T-cell (primary cell): ENCODE data around the gene FCAMR. TPM values are rescaled to one million over a fixed set of nuclear protein-coding genes. Genes with fewer than 3 reads are reported as not detected.
A peak's percentile ranks its signal among the peaks of the same experiment; 100 is the strongest.

Source experiments
- ATAC-seq, 4 experiments: fragments of 200-7000 bp in 3 of 4; fragments of 150-1000 bp in 1 of 4; cut with Tn5 transposase; replicated peaks in 1 of 4; 1 replicate in 3 of 4; 2 replicates in 1 of 4; pipeline ENCODE4 v1.10.0; 2021; ENCODE audit warnings: moderate library complexity in 3 of 4, mild to moderate bottlenecking in 2 of 4, moderate number of reproducible peaks in 1 of 4
- CTCF ChIA-PET, 2 donors: fragments of 300-600 bp; sonication (Branson Sonifier 250); formaldehyde crosslinking; loops; one replicate each; lab custom pipeline; 2022; ENCODE audit warnings: antibody characterized with exemption in 2 of 2; lab: Charles Lee
- POLR2A ChIA-PET, 2 donors: fragments of 300-600 bp; sonication (Branson Sonifier 250); formaldehyde crosslinking; loops; one replicate each; lab custom pipeline; 2022; ENCODE audit warnings: antibody characterized with exemption in 2 of 2; lab: Charles Lee
- DNase-seq, 35 experiments: peaks; one replicate each; pipeline versions ENCODE4 v3.0.0 to v3.0.0-alpha.2; 2013 to 2023
- H3K27ac ChIP-seq: one replicate; pipeline ENCODE4 v1.5.1; 2013; ENCODE audit warnings: low read length
- H3K27me3 ChIP-seq, 2 experiments: replicated peaks in 1 of 2; 1 replicate in 1 of 2; 2 replicates in 1 of 2; pipeline versions ENCODE4 v1.6.1 to v1.7.0; 2013; ENCODE audit warnings: low read length in 1 of 2, mixed read lengths in 1 of 2; ENCODE audit not compliant: control insufficient read depth in 2 of 2, insufficient read depth in 2 of 2; ENCODE audit errors: extremely low read depth in 1 of 2
- H3K36me3 ChIP-seq, 2 donors: 1 replicate in 1 of 2; 2 replicates in 1 of 2; pipeline versions ENCODE4 v1.6.1 to v1.7.0; 2013; ENCODE audit warnings: low read length in 1 of 2; ENCODE audit not compliant: control insufficient read depth in 2 of 2, insufficient read depth in 1 of 2; ENCODE audit errors: extremely low read depth in 1 of 2
- H3K4me1 ChIP-seq, 2 experiments: 1 replicate in 1 of 2; 2 replicates in 1 of 2; pipeline versions ENCODE4 v1.6.1 to v1.7.0; 2013; ENCODE audit warnings: low read length in 2 of 2, mixed read lengths in 1 of 2; ENCODE audit not compliant: insufficient read depth in 2 of 2, control insufficient read depth in 1 of 2; ENCODE audit errors: extremely low read depth in 1 of 2
- H3K4me3 ChIP-seq, 2 donors: 1 replicate in 1 of 2; 2 replicates in 1 of 2; pipeline versions ENCODE4 v1.5.1 to v1.7.0; 2013; ENCODE audit warnings: mild to moderate bottlenecking in 2 of 2, low read length in 1 of 2, moderate library complexity in 1 of 2; ENCODE audit not compliant: control insufficient read depth in 1 of 2; ENCODE audit errors: extremely low read depth in 1 of 2
- H3K9me3 ChIP-seq: 2 replicates; pipeline ENCODE4 v1.7.0; 2013
- H3K27ac Mint-ChIP-seq, 2 donors: one replicate each; pipeline ENCODE4 v1.8.0; 2020 to 2021; ENCODE audit warnings: mild to moderate bottlenecking in 2 of 2, mixed read lengths in 2 of 2
- H3K27me3 Mint-ChIP-seq, 2 donors: one replicate each; pipeline ENCODE4 v1.8.0; 2021 to 2022; ENCODE audit warnings: mixed read lengths in 2 of 2
- H3K36me3 Mint-ChIP-seq: one replicate; pipeline ENCODE4 v1.8.0; 2021; ENCODE audit warnings: mixed read lengths
- H3K4me1 Mint-ChIP-seq, 3 donors: one replicate each; pipeline ENCODE4 v1.8.0; 2020 to 2022; ENCODE audit warnings: mixed read lengths in 3 of 3, mild to moderate bottlenecking in 1 of 3
- H3K4me3 Mint-ChIP-seq, 3 donors: one replicate each; pipeline ENCODE4 v1.8.0; 2020 to 2022; ENCODE audit warnings: mild to moderate bottlenecking in 3 of 3, mixed read lengths in 3 of 3, moderate library complexity in 3 of 3
- H3K9me3 Mint-ChIP-seq, 3 donors: one replicate each; pipeline ENCODE4 v1.8.0; 2020 to 2022; ENCODE audit warnings: mixed read lengths in 3 of 3
- WGBS: methylation state at CpG from one replicate; pipeline ENCODE4 v1.1.5; 2013; ENCODE audit warnings: missing lambda C conversion rate; ENCODE audit not compliant: insufficient coverage; 5-methylcytosine and 5-hydroxymethylcytosine counted together
- total RNA-seq, 35 experiments: library from RNA in 6 of 35; stranded (reverse) in 6 of 35; fragments of 120-200 nt in 1 of 35; gene quantifications; one replicate each; pipeline versions ENCODE4 v1.2.1 to v1.2.4 and lab custom pipeline; 2013 to 2026

FCAMR gene
- total RNA-seq, 5 donors from 2014 or later (not counting 1 experiment from before 2014, with no cell fraction given): not detected

GRCh38 chr1:206955476-206956451 is 14.5 kb downstream of the FCAMR start:
- no peak overlapping the region for H3K4me3 Mint-ChIP-seq
- POLR2A ChIA-PET: interaction anchor here in 1 of 2 donors (0.7 kb wide), 1 partner anchor 10 kb away, joined by 3 read pairs; no protein-coding TSS in a partner anchor
- Histone ChIP-seq H3K27ac (no peak overlapping the region), H3K4me3 (no peak overlapping the region), H3K4me1 (no peaks in the 10 kb centered on the region), H3K36me3 (no peaks in the 10 kb centered on the region), H3K27me3 (no peaks in the 10 kb centered on the region), H3K9me3 (no peaks in the 10 kb centered on the region)
- WGBS: 70% methylated on average over 7 of the region's 11 CpGs
- no peaks in the 10 kb centered on the region for H3K36me3 Mint-ChIP-seq
- ATAC-seq (no peak), DNase-seq (no peak)
- no peak overlapping the region for H3K27ac Mint-ChIP-seq
- H3K27me3 Mint-ChIP-seq: no peaks in the 10 kb centered on the region
- H3K9me3 Mint-ChIP-seq: no peaks in the 10 kb centered on the region
- CTCF ChIA-PET: no interaction called here
- H3K4me1 Mint-ChIP-seq: peaks cover 0 to 6% (median 3%) of the 10 kb centered on the region in 3 donors

DNA sequence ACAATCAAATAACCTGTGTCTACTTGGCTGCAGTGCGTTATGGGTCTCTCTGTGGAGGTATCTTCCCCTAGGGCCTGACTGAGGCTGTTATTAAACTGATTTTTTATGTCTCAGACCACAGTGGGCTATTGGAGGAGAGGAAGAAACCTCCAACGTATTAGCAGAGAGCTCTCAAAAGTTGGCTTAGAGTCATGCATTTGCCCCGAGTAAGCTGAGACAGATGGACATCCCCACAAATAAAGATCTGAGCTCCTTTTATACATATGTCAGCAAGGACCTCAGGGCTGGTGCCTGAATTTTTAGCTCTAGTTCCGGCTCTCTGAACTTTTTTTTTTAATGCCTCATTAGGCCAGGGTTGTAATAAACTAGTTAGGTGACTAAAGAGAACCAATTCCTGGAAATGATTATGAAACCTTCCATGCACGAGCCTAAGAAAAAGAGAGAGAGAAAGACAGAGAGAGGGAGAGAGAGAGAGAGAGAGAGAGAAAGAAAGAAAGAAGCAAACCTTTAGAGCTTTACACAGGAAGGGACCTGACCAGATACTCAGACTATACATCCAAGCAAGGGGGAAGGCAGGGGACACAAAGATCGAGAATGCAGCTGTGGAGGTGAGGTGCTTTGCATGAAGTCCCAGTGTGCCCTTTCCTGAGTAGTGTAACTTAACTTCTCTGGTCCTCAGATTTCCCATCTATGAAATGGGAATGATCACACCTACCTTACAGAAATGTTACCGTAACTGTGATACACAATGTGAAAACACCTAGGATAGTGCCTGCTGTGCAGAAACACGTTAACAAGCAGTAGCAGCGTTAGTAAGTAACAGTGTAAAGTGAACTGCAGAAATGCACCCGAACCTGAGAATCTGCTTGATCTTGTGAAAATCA is 15.6 kb downstream of the FCAMR start:
- Mint-ChIP-seq H3K4me3 (no peak overlapping the region), H3K9me3 (peaks cover 0 to 4% (median 0%) of the 10 kb centered on the region in 3 donors), H3K27ac (peak overlapping the region in 1 of 2 donors; percentile 16), H3K27me3 (no peaks in the 10 kb centered on the region), H3K4me1 (peaks cover 0 to 6% (median 3%) of the 10 kb centered on the region in 3 donors), H3K36me3 (peaks cover 4% of the 10 kb centered on the region)
- ATAC-seq (no peak), DNase-seq (no peak)
- Histone ChIP-seq H3K27me3 (no peaks in the 10 kb centered on the region), H3K27ac (no peak overlapping the region), H3K4me1 (no peaks in the 10 kb centered on the region), H3K36me3 (no peaks in the 10 kb centered on the region), H3K9me3 (no peaks in the 10 kb centered on the region), H3K4me3 (no peak overlapping the region)
- CTCF ChIA-PET: interaction anchor here in 1 of 2 donors (1.1 kb wide), 1 partner anchor 410 kb away, joined by 4 read pairs; no protein-coding TSS in a partner anchor
- POLR2A ChIA-PET: interaction anchor here in 1 of 2 donors (0.6 kb wide), 1 partner anchor 11 kb away, joined by 3 read pairs; no protein-coding TSS in a partner anchor
- WGBS: 93% methylated on average over 4 of the region's 10 CpGs

GRCh38 chr1:206953626-206954025 is 16.6 kb downstream of the FCAMR start:
- Histone ChIP-seq H3K27ac (no peak overlapping the region), H3K36me3 (no peaks in the 10 kb centered on the region), H3K4me3 (no peak overlapping the region), H3K4me1 (no peaks in the 10 kb centered on the region), H3K9me3 (no peaks in the 10 kb centered on the region), H3K27me3 (no peaks in the 10 kb centered on the region)
- WGBS: 89% methylated on average over 2 of the region's 2 CpGs
- Mint-ChIP-seq H3K27me3 (no peaks in the 10 kb centered on the region), H3K36me3 (peaks cover 4% of the 10 kb centered on the region), H3K4me1 (peaks cover 0 to 6% (median 3%) of the 10 kb centered on the region in 3 donors), H3K27ac (no peak overlapping the region), H3K9me3 (peaks cover 0 to 4% (median 0%) of the 10 kb centered on the region in 3 donors), H3K4me3 (no peak overlapping the region)
- DNase-seq (no peak), ATAC-seq (no peak)
- POLR2A ChIA-PET: no interaction called here
- CTCF ChIA-PET: no interaction called here

- WGBS: 88% methylated on average over 1 of the region's 3 CpGs
- peaks cover 0 to 4% (median 0%) of the 10 kb centered on the region in 3 donors for H3K9me3 Mint-ChIP-seq
Observed at GRCh38 chr1:206953126-206953525, 17.1 kb downstream of the FCAMR start.

GRCh38 chr1:206952171-206952570 is 18.1 kb downstream of the FCAMR start:
- Mint-ChIP-seq H3K9me3 (peaks cover 0 to 4% (median 0%) of the 10 kb centered on the region in 3 donors), H3K36me3 (peaks cover 4% of the 10 kb centered on the region), H3K4me3 (no peak overlapping the region), H3K27ac (no peak overlapping the region), H3K27me3 (no peaks in the 10 kb centered on the region), H3K4me1 (peaks cover 0 to 6% (median 3%) of the 10 kb centered on the region in 3 donors)
- DNase-seq: no peak
- H3K27ac ChIP-seq: no peak overlapping the region
- WGBS: no CpG with 5 or more reads among the region's 4 CpGs
- CTCF ChIA-PET: no interaction called here
- H3K36me3 ChIP-seq: no peaks in the 10 kb centered on the region
- H3K9me3 ChIP-seq: no peaks in the 10 kb centered on the region
- no peak overlapping the region for H3K4me3 ChIP-seq
- no peaks in the 10 kb centered on the region for H3K4me1 ChIP-seq
- POLR2A ChIA-PET: no interaction called here
- no peak for ATAC-seq
- H3K27me3 ChIP-seq: no peaks in the 10 kb centered on the region

More at GRCh38 chr1:206953126-206953525, 17.1 kb downstream of the FCAMR start:
- ATAC-seq (no peak), DNase-seq (no peak)
- no peak overlapping the region for H3K4me3 ChIP-seq
- Mint-ChIP-seq H3K4me1 (peaks cover 0 to 6% (median 3%) of the 10 kb centered on the region in 3 donors), H3K27me3 (no peaks in the 10 kb centered on the region), H3K27ac (no peak overlapping the region), H3K4me3 (no peak overlapping the region), H3K36me3 (peaks cover 4% of the 10 kb centered on the region)
- H3K36me3 ChIP-seq: no peaks in the 10 kb centered on the region
- no peak overlapping the region for H3K27ac ChIP-seq
- POLR2A ChIA-PET: no interaction called here
- no peaks in the 10 kb centered on the region for H3K27me3 ChIP-seq
- no peaks in the 10 kb centered on the region for H3K4me1 ChIP-seq
- no peaks in the 10 kb centered on the region for H3K9me3 ChIP-seq
- CTCF ChIA-PET: interaction anchor here in 1 of 2 donors (0.7 kb wide), 1 partner anchor 387 kb away, joined by 3 read pairs; no protein-coding TSS in a partner anchor
